H9 (cell line): ENCODE data around the gene KCNJ12. TPM values are rescaled to one million over a fixed set of nuclear protein-coding genes. Genes with fewer than 3 reads are reported as not detected.
"Not testable (repeated sequence)": the region's sequence is repeated elsewhere in the genome, so short reads cannot be mapped to it uniquely, and the experiment has no call there.

Experiments
- DNase-seq: peaks from one replicate; pipeline ENCODE4 v3.0.0-alpha.2; 2017
- H2AFZ ChIP-seq: one replicate; pipeline ENCODE4 v1.6.1; 2013; ENCODE audit warnings: mild to moderate bottlenecking, low read length, control low read depth, moderate library complexity
- H2AK5ac ChIP-seq: 2 replicates; pipeline ENCODE4 v1.6.1; 2013; ENCODE audit warnings: low read length, control low read depth, mixed read lengths; ENCODE audit not compliant: insufficient read length
- H2BK120ac ChIP-seq: one replicate; pipeline ENCODE4 v1.6.1; 2013; ENCODE audit warnings: low read depth, mild to moderate bottlenecking, low read length, control low read depth, inconsistent platforms; ENCODE audit not compliant: poor library complexity, severe bottlenecking
- H2BK12ac ChIP-seq: 2 replicates; pipeline ENCODE4 v1.6.1; 2013; ENCODE audit warnings: low read length, control low read depth, mixed read lengths, low read depth; ENCODE audit not compliant: insufficient read length
- H2BK15ac ChIP-seq: 2 replicates; pipeline ENCODE4 v1.6.1; 2013; ENCODE audit warnings: low read depth, low read length, control low read depth
- H2BK20ac ChIP-seq: one replicate; pipeline ENCODE4 v1.6.1; 2013; ENCODE audit warnings: low read depth, mild to moderate bottlenecking, low read length, control low read depth, inconsistent platforms; ENCODE audit not compliant: poor library complexity, severe bottlenecking
- H2BK5ac ChIP-seq: 2 replicates; pipeline ENCODE4 v1.6.1; 2013; ENCODE audit warnings: low read length, control low read depth, mixed read lengths; ENCODE audit not compliant: insufficient read length
- H3K14ac ChIP-seq: 2 replicates; pipeline ENCODE4 v1.6.1; 2013; ENCODE audit warnings: low read length, control low read depth; ENCODE audit not compliant: insufficient read depth
- H3K18ac ChIP-seq: 2 replicates; pipeline ENCODE4 v1.6.1; 2013; ENCODE audit warnings: low read depth, mild to moderate bottlenecking, mixed read lengths, low read length, control low read depth; ENCODE audit not compliant: insufficient read length
- H3K23ac ChIP-seq: 2 replicates; pipeline ENCODE4 v1.6.1; 2013; ENCODE audit warnings: low read length, control low read depth, mixed read lengths, low read depth; ENCODE audit not compliant: insufficient read length
- H3K23me2 ChIP-seq: 2 replicates; pipeline ENCODE4 v1.6.1; 2013; ENCODE audit warnings: low read depth, mild to moderate bottlenecking, mixed read lengths, low read length, control low read depth; ENCODE audit not compliant: insufficient read length, poor library complexity, severe bottlenecking
- H3K27ac ChIP-seq: 2 replicates; pipeline ENCODE4 v1.5.1; 2013; ENCODE audit warnings: low read length, control low read depth, mixed read lengths, low read depth; ENCODE audit not compliant: insufficient read length
- H3K27me3 ChIP-seq: 2 replicates; pipeline ENCODE4 v1.6.1; 2013; ENCODE audit warnings: low read length, control low read depth, inconsistent platforms; ENCODE audit not compliant: insufficient read depth
- H3K4ac ChIP-seq: 2 replicates; pipeline ENCODE4 v1.6.1; 2013; ENCODE audit warnings: low read depth, mild to moderate bottlenecking, control low read depth, inconsistent platforms, low read length, moderate library complexity
- H3K4me1 ChIP-seq: 2 replicates; pipeline ENCODE4 v1.6.1; 2013; ENCODE audit warnings: low read length, control low read depth, inconsistent platforms; ENCODE audit not compliant: insufficient read depth
- H3K4me2 ChIP-seq: 2 replicates; pipeline ENCODE4 v1.6.1; 2013; ENCODE audit warnings: low read length, control low read depth, mixed read lengths; ENCODE audit not compliant: insufficient read length, insufficient read depth
- H3K56ac ChIP-seq: 2 replicates; pipeline ENCODE4 v1.6.1; 2013; ENCODE audit warnings: low read depth, mild to moderate bottlenecking, mixed read lengths, low read length, control low read depth; ENCODE audit not compliant: insufficient read length
- H3K79me1 ChIP-seq: 2 replicates; pipeline ENCODE4 v1.6.1; 2013; ENCODE audit warnings: low read depth, mild to moderate bottlenecking, moderate library complexity, low read length, control low read depth, inconsistent platforms; ENCODE audit not compliant: insufficient read depth, poor library complexity, severe bottlenecking
- H3K79me2 ChIP-seq: 2 replicates; pipeline ENCODE4 v1.6.1; 2013; ENCODE audit warnings: low read length, control low read depth, inconsistent platforms; ENCODE audit not compliant: insufficient read depth
- H3K9ac ChIP-seq: 2 replicates; pipeline ENCODE4 v1.6.1; 2013; ENCODE audit warnings: low read length, control low read depth, mixed read lengths; ENCODE audit not compliant: insufficient read length; ENCODE audit errors: extremely low read depth
- H3K9me3 ChIP-seq: one replicate; pipeline ENCODE4 v1.6.1; 2013; ENCODE audit warnings: low read depth, low read length, inconsistent platforms; ENCODE audit not compliant: control insufficient read depth
- H3T11ph ChIP-seq: one replicate; pipeline ENCODE4 v1.6.1; 2013; ENCODE audit warnings: mild to moderate bottlenecking, low read length, control low read depth, inconsistent platforms
- H4K20me1 ChIP-seq: one replicate; pipeline ENCODE4 v1.6.1; 2013; ENCODE audit not compliant: control insufficient read depth, insufficient read length, insufficient read depth
- H4K5ac ChIP-seq: 2 replicates; pipeline ENCODE4 v1.6.1; 2013; ENCODE audit warnings: low read depth, mild to moderate bottlenecking, mixed read lengths, low read length, control low read depth; ENCODE audit not compliant: insufficient read length
- H4K8ac ChIP-seq: replicated peaks from 2 replicates; pipeline ENCODE4 v1.6.1; 2013; ENCODE audit warnings: low read length, control low read depth, mixed read lengths, low read depth; ENCODE audit not compliant: insufficient read length
- H4K91ac ChIP-seq: 2 replicates; pipeline ENCODE4 v1.6.1; 2013; ENCODE audit warnings: low read depth, mild to moderate bottlenecking, moderate library complexity, mixed read lengths, low read length, control low read depth; ENCODE audit not compliant: insufficient read length
- H3K27ac Mint-ChIP-seq, 3 experiments: 2 replicates in 2 of 3; 3 replicates in 1 of 3; pipeline ENCODE4 v1.8.0; 2020 to 2021; ENCODE audit warnings: mixed read lengths in 3 of 3, mild to moderate bottlenecking in 1 of 3, moderate library complexity in 1 of 3
- H3K27me3 Mint-ChIP-seq: 2 replicates; pipeline ENCODE4 v1.8.0; 2021; ENCODE audit warnings: low read depth, mild to moderate bottlenecking, moderate library complexity, mixed read lengths
- H3K36me3 Mint-ChIP-seq, 3 experiments: 2 replicates in 2 of 3; 3 replicates in 1 of 3; pipeline ENCODE4 v1.8.0; 2020 to 2021; ENCODE audit warnings: low read depth in 3 of 3, mixed read lengths in 3 of 3; ENCODE audit not compliant: insufficient read depth in 1 of 3
- H3K4me1 Mint-ChIP-seq, 2 experiments: 2 replicates each; pipeline ENCODE4 v1.8.0; 2020; ENCODE audit warnings: mixed read lengths in 2 of 2
- H3K4me3 Mint-ChIP-seq, 2 experiments: 2 replicates in 1 of 2; 3 replicates in 1 of 2; pipeline ENCODE4 v1.8.0; 2020 to 2021; ENCODE audit warnings: mild to moderate bottlenecking in 2 of 2, mixed read lengths in 2 of 2, moderate library complexity in 1 of 2
- H3K9me3 Mint-ChIP-seq, 2 experiments: 2 replicates in 1 of 2; 3 replicates in 1 of 2; pipeline ENCODE4 v1.8.0; 2020; ENCODE audit warnings: mild to moderate bottlenecking in 2 of 2, mixed read lengths in 2 of 2, moderate library complexity in 1 of 2
- WGBS: extraction: QIAGEN DNeasy Blood & Tissue Kit; methylation state at CpG from one replicate; pipeline ENCODE4 v1.1.7; 2013; ENCODE audit warnings: missing lambda C conversion rate, low lambda C conversion rate, mixed read lengths; ENCODE audit not compliant: insufficient read length; ENCODE audit errors: extremely low coverage; 5-methylcytosine and 5-hydroxymethylcytosine counted together
- total RNA-seq: library from RNA; stranded (reverse); gene quantifications from 2 replicates; pipeline ENCODE4 v1.2.1, GENCODE V29; 2021

Gene KCNJ12
- total RNA-seq, 1 experiment from 2014 or later, result 0.39 TPM

GRCh38 chr17:21340407-21340806, 35.8 kb upstream of the KCNJ12 start:
- not testable (repeated sequence) for H4K5ac ChIP-seq, H3K18ac ChIP-seq, H2AFZ ChIP-seq, H4K91ac ChIP-seq, H3K4me1 ChIP-seq, H3K27me3 ChIP-seq, H2BK20ac ChIP-seq, H4K8ac ChIP-seq, H3K79me1 ChIP-seq, H3T11ph ChIP-seq, H3K4me3 Mint-ChIP-seq, H2BK5ac ChIP-seq, H2AK5ac ChIP-seq, H3K4ac ChIP-seq, H3K36me3 Mint-ChIP-seq, DNase-seq, H4K20me1 ChIP-seq, H2BK120ac ChIP-seq, H2BK12ac ChIP-seq, H3K23me2 ChIP-seq, H3K9ac ChIP-seq, H3K4me1 Mint-ChIP-seq, H3K4me2 ChIP-seq, H2BK15ac ChIP-seq, H3K27ac ChIP-seq, H3K79me2 ChIP-seq, H3K27me3 Mint-ChIP-seq, H3K27ac Mint-ChIP-seq, H3K56ac ChIP-seq, H3K9me3 ChIP-seq, H3K23ac ChIP-seq, H3K14ac ChIP-seq
- peaks cover 14 to 17% of the 10 kb centered on the region in 2 experiments for H3K9me3 Mint-ChIP-seq
- no CpG with 5 or more reads among the region's 6 CpGs for WGBS

GRCh38 chr17:21341279-21341678, 34.9 kb upstream of the KCNJ12 start:
- H3K4me3 Mint-ChIP-seq, result not testable (repeated sequence)
- WGBS, result no CpG with 5 or more reads among the region's 4 CpGs

More at GRCh38 chr17:21341279-21341678, 34.9 kb upstream of the KCNJ12 start:
- H3K27ac ChIP-seq, H3K56ac ChIP-seq, DNase-seq, H4K91ac ChIP-seq, H2BK15ac ChIP-seq, H3K27ac Mint-ChIP-seq, H3K18ac ChIP-seq, H3K4ac ChIP-seq, H4K8ac ChIP-seq, H3K23ac ChIP-seq, H2BK120ac ChIP-seq, H2AK5ac ChIP-seq, H3K4me2 ChIP-seq, H3K9ac ChIP-seq, H3K23me2 ChIP-seq, H3K27me3 ChIP-seq, H3T11ph ChIP-seq, H3K9me3 ChIP-seq, H2BK20ac ChIP-seq, H2BK5ac ChIP-seq, H2BK12ac ChIP-seq, H3K79me1 ChIP-seq, H3K4me1 ChIP-seq, H3K14ac ChIP-seq, H3K27me3 Mint-ChIP-seq, H3K36me3 Mint-ChIP-seq, H4K20me1 ChIP-seq, H4K5ac ChIP-seq, H2AFZ ChIP-seq, H3K4me1 Mint-ChIP-seq, H3K79me2 ChIP-seq: not testable (repeated sequence)
- H3K9me3 Mint-ChIP-seq, result peaks cover 14 to 17% of the 10 kb centered on the region in 2 experiments
